IPS-NIHi7 (cell line): ENCODE measurements around the gene HEG1.
A peak's percentile ranks its signal among the peaks of the same experiment; 100 is the strongest.

Experiments used
- DNase-seq: peaks from one replicate; pipeline ENCODE4 v3.0.0; 2012; ENCODE audit warnings: mixed read lengths; ENCODE audit errors: extremely low spot score

The HEG1 gene

GRCh38 chr3:125069452-125069851 lies 13.7 kb upstream of the HEG1 start:
- no peak for DNase-seq

GRCh38 chr3:125068265-125068664 lies 12.5 kb upstream of the HEG1 start:
- DNase-seq, result no peak

- DNase-seq, result peak; percentile 56
These were observed 11.4 kb upstream of the HEG1 start for GRCh38 chr3:125067225-125067624.

- DNase-seq, result no peak
These were observed 7.3 kb upstream of the HEG1 start for GRCh38 chr3:125062904-125063618.

GRCh38 chr3:125061646-125062045 lies 5.8 kb upstream of the HEG1 start:
- DNase-seq, result no peak

- DNase-seq, result no peak
These were observed 5.4 kb upstream of the HEG1 start for GRCh38 chr3:125061170-125061569.

GRCh38 chr3:125059488-125060245 lies 3.9 kb upstream of the HEG1 start:
- DNase-seq, result no peak

- no peak for DNase-seq
These were observed 3.2 kb upstream of the HEG1 start for GRCh38 chr3:125058959-125059358.

- no peak for DNase-seq
These were observed 2.7 kb upstream of the HEG1 start for GRCh38 chr3:125058529-125058928.

- no peak for DNase-seq
These were observed 1.5 kb upstream of the HEG1 start for GRCh38 chr3:125057186-125057850.

- DNase-seq, result no peak
These were observed 375 bp downstream of the HEG1 start for GRCh38 chr3:125055331-125055912.

GRCh38 chr3:125054449-125055329 lies 1.1 kb downstream of the HEG1 start:
- DNase-seq, result no peak

GRCh38 chr3:125054062-125054448 lies 1.7 kb downstream of the HEG1 start:
- no peak for DNase-seq

GRCh38 chr3:125053304-125053699 lies 2.5 kb downstream of the HEG1 start:
- no peak for DNase-seq

- no peak for DNase-seq
These were observed 3.0 kb downstream of the HEG1 start for GRCh38 chr3:125052624-125053303.

GRCh38 chr3:125051715-125052581 lies 3.8 kb downstream of the HEG1 start:
- no peak for DNase-seq

- no peak for DNase-seq
These were observed 4.6 kb downstream of the HEG1 start for GRCh38 chr3:125051205-125051604.

GRCh38 chr3:125050488-125051090 lies 5.2 kb downstream of the HEG1 start:
- no peak for DNase-seq

- DNase-seq, result no peak
These were observed 7.5 kb downstream of the HEG1 start for GRCh38 chr3:125048282-125048681.
